ENCODE data around the gene KIF7. TPM values are rescaled to one million over a fixed set of nuclear protein-coding genes. Genes with fewer than 3 reads are reported as not detected.
A peak's percentile ranks its signal among the peaks of the same experiment; 100 is the strongest.

Gene KIF7
- total and polyA plus RNA-seq, 2 of the 4 experiments (the other 2 are of a cell fraction) = 5.0 to 9.0 TPM

DNA sequence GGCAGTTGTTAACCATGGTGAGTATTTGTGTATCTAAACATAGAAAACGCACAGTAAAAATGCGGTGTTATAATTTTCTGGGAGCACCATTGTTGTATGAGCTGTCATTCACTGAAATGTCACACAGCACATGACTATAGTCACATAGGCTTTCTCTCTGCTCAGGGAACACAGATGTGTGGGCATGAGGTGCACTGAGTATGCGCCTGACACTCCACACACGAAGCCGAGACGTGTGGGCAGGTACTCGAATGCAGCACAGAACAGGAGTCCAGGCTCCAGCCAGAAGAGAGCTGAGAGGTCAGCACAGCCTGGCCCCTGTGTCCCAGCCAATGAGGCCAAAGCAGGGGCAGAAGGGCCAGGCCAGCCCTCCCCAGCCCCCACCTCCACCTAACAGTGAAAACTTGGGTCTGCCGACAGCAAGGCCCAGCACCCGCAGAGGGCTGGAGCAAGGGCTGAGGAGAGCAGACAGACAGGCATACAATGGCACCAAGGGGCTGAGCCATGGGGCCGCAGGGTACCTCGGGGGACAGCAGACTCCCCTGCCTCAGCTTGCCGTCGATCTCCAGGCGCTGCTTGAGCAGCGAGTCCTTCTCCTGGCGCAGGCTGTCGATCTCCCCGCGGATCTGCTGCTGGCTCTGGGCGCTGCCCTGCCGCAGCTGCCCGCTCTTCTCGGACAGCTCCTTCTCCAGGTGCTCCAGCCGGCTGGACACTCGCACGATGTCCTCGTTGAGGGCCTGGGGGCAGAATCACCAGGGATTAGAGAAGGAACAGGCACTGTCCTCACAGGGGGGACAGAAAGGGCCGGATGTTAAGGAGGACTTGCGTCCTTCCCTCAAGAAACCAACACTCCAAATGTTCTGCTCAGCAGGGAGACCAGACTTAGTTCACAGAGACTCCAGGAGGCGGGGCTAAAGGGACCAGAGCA lies 24.0 kb downstream of the KIF7 start:
- Histone ChIP-seq H2AFZ (replicated peaks; ENCODE audit: low read length, poor library complexity) (no peak overlapping the region), H3K23ac (ENCODE audit: low read depth, low read length) (no peak overlapping the region), H2AK9ac (replicated peaks; ENCODE audit: low read depth, low read length, poor library complexity) (peak overlapping the region; percentile 72), H2AK5ac (ENCODE audit: low read depth, low read length) (no peak overlapping the region), H2BK120ac (ENCODE audit: low read depth, low read length) (no peak overlapping the region), H2BK15ac (ENCODE audit: low read depth, low read length) (no peak overlapping the region), H3K27ac (ENCODE audit: insufficient read depth, low read length) (no peak overlapping the region), H4K20me1 (ENCODE audit: insufficient read depth, low read length) (no peaks in the 10 kb centered on the region; the same call in 1 of the 2 replicates), H3K9me3 (ENCODE audit: control insufficient read depth, insufficient read depth, low read length) (no peaks in the 10 kb centered on the region), H4K91ac (ENCODE audit: insufficient read depth, low read depth, low read length) (no peak overlapping the region), H3K9me1 (ENCODE audit: insufficient read depth, low read length) (no peaks in the 10 kb centered on the region), H4K8ac (ENCODE audit: low read depth in 2 of 2, low read length in 2 of 2) (no peak overlapping the region), H3K56ac (ENCODE audit: extremely low read depth, insufficient read depth, low read length) (no peak overlapping the region), H3K36me3 (ENCODE audit: control insufficient read depth, insufficient read depth, low read length) (peaks cover 69% of the 10 kb centered on the region), H2BK5ac (ENCODE audit: low read depth, low read length, poor library complexity, severe bottlenecking) (no peak overlapping the region), H3K79me1 (ENCODE audit: low read depth in 1 of 2, low read length in 2 of 2) (peaks cover 0 to 3% of the 10 kb centered on the region in 2 experiments; a peak in 1 of 4 replicates), H3K4me3 (ENCODE audit: insufficient read depth, low read depth, low read length) (no peak overlapping the region), H3K27me3 (ENCODE audit: control insufficient read depth, insufficient read depth, low read length) (no peaks in the 10 kb centered on the region), H3K14ac (replicated peaks; ENCODE audit: low read depth, low read length) (no peak overlapping the region), H3K4me1 (ENCODE audit: control insufficient read depth, insufficient read depth, low read length) (no peaks in the 10 kb centered on the region), H3K4me2 (ENCODE audit: low read depth, low read length) (no peak overlapping the region), H3K4ac (ENCODE audit: low read depth, low read length) (no peak overlapping the region), H2BK20ac (ENCODE audit: low read depth, low read length) (no peak overlapping the region), H3K9ac (ENCODE audit: low read depth, low read length) (no peak overlapping the region), H3K18ac (ENCODE audit: low read depth, low read length) (no peak overlapping the region), H4K5ac (ENCODE audit: low read depth, low read length) (no peak overlapping the region)
- no peak for ATAC-seq (ENCODE audit: low read depth)
- intact Hi-C loops (cut with micrococcal nuclease) (no loop called here), in situ Hi-C loops (cut with MboI; ENCODE audit: low sequenced_read_pairs) (no loop called here), dilution Hi-C loops (cut with HindIII; ENCODE audit: low sequenced_read_pairs, unreplicated experiment) (no loop called here)
- WGBS, 2 experiments (ENCODE audit: extremely low coverage in 2 of 2, insufficient read length in 1 of 2) = 90% methylated on average over 12 of the region's 30 CpGs; no CpG with 5 or more reads in 1 of the 2 experiments
- no TSS peak for BruUV-seq (replicated peaks)
- ChIA-PET POLR2A (ENCODE audit: unreplicated experiment) (no interaction called here), CTCF (no interaction called here)
- no peak for DNase-seq
- TF ChIP-seq MAZ (IDR thresholded peaks at IDR 0.05; ENCODE audit: borderline replicate concordance, low read depth, low read length) (no peak), MAFK (IDR thresholded peaks at IDR 0.05; ENCODE audit: low read depth, low read length) (no peak), CHD1 (IDR thresholded peaks at IDR 0.05; ENCODE audit: low read depth, low read length) (no peak), SMC3 (IDR thresholded peaks at IDR 0.05; ENCODE audit: low read depth, low read length) (no peak), BHLHE40 (IDR thresholded peaks at IDR 0.05; ENCODE audit: low read depth, low read length) (no peak), RCOR1 (IDR thresholded peaks at IDR 0.05; ENCODE audit: insufficient replicate concordance, low read length) (no peak), RFX5 (IDR thresholded peaks at IDR 0.05; ENCODE audit: low read depth, low read length) (no peak), MXI1 (IDR thresholded peaks at IDR 0.05; ENCODE audit: borderline replicate concordance, low read depth, low read length) (no peak), RAD21 (IDR thresholded peaks at IDR 0.05; ENCODE audit: low read length) (no peak), CEBPB (IDR thresholded peaks at IDR 0.05; ENCODE audit: low read depth, low read length) (no peak), POLR2A (IDR thresholded peaks at IDR 0.05; ENCODE audit: low read depth, low read length) (no peak), FOS (IDR thresholded peaks at IDR 0.05; ENCODE audit: low read depth, low read length) (no peak)
- TF ChIP-seq, protein P1, sequence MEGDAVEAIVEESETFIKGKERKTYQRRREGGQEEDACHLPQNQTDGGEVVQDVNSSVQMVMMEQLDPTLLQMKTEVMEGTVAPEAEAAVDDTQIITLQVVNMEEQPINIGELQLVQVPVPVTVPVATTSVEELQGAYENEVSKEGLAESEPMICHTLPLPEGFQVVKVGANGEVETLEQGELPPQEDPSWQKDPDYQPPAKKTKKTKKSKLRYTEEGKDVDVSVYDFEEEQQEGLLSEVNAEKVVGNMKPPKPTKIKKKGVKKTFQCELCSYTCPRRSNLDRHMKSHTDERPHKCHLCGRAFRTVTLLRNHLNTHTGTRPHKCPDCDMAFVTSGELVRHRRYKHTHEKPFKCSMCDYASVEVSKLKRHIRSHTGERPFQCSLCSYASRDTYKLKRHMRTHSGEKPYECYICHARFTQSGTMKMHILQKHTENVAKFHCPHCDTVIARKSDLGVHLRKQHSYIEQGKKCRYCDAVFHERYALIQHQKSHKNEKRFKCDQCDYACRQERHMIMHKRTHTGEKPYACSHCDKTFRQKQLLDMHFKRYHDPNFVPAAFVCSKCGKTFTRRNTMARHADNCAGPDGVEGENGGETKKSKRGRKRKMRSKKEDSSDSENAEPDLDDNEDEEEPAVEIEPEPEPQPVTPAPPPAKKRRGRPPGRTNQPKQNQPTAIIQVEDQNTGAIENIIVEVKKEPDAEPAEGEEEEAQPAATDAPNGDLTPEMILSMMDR (conservative IDR thresholded peaks at IDR 0.05; ENCODE audit: low read depth, low read length) = no peak
- TF ChIP-seq, protein P2, sequence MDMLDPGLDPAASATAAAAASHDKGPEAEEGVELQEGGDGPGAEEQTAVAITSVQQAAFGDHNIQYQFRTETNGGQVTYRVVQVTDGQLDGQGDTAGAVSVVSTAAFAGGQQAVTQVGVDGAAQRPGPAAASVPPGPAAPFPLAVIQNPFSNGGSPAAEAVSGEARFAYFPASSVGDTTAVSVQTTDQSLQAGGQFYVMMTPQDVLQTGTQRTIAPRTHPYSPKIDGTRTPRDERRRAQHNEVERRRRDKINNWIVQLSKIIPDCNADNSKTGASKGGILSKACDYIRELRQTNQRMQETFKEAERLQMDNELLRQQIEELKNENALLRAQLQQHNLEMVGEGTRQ (IDR thresholded peaks at IDR 0.05; ENCODE audit: low read depth, low read length) = no peak
- TF ChIP-seq, protein P3, sequence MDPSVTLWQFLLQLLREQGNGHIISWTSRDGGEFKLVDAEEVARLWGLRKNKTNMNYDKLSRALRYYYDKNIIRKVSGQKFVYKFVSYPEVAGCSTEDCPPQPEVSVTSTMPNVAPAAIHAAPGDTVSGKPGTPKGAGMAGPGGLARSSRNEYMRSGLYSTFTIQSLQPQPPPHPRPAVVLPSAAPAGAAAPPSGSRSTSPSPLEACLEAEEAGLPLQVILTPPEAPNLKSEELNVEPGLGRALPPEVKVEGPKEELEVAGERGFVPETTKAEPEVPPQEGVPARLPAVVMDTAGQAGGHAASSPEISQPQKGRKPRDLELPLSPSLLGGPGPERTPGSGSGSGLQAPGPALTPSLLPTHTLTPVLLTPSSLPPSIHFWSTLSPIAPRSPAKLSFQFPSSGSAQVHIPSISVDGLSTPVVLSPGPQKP (IDR thresholded peaks at IDR 0.05; ENCODE audit: borderline replicate concordance, low read depth, low read length) = no peak
